Ramos (cell line): Measurements from ENCODE around the gene ING5.

Experiments
- in situ Hi-C: fragments of 300-500 bp; cut with MboI; formaldehyde crosslinking; loops from one replicate; pipeline ENCODE4 v1.14.3; 2022; ENCODE audit warnings: low sequenced_read_pairs; ENCODE audit not compliant: unreplicated experiment

The ING5 gene

GRCh38 chr2:241671457-241672240, 30.2 kb upstream of the ING5 start:
- in situ Hi-C loops: no loop called here

GRCh38 chr2:241672243-241673188, 29.3 kb upstream of the ING5 start:
- in situ Hi-C loops: no loop called here

- in situ Hi-C loops: no loop called here
These were observed 28.6 kb upstream of the ING5 start for GRCh38 chr2:241673189-241673663.

GRCh38 chr2:241673797-241674725, 27.8 kb upstream of the ING5 start:
- in situ Hi-C loops: no loop called here

- in situ Hi-C loops: no loop called here
These were observed 26.0 kb upstream of the ING5 start for GRCh38 chr2:241675885-241676284.

- in situ Hi-C loops: no loop called here
These were observed 25.2 kb upstream of the ING5 start for GRCh38 chr2:241676665-241677064.

GRCh38 chr2:241677392-241677791, 24.4 kb upstream of the ING5 start:
- in situ Hi-C loops: no loop called here

- in situ Hi-C loops: no loop called here
These were observed 23.5 kb upstream of the ING5 start for GRCh38 chr2:241678307-241678706.

GRCh38 chr2:241678784-241679540, 22.9 kb upstream of the ING5 start:
- in situ Hi-C loops: no loop called here

GRCh38 chr2:241680044-241680443, 21.8 kb upstream of the ING5 start:
- in situ Hi-C loops: no loop called here

- in situ Hi-C loops: no loop called here
These were observed 20.8 kb upstream of the ING5 start for GRCh38 chr2:241680827-241681599.

GRCh38 chr2:241686324-241686649, 15.6 kb upstream of the ING5 start:
- in situ Hi-C loops: no loop called here

- in situ Hi-C loops: no loop called here
These were observed 15.0 kb upstream of the ING5 start, which contains the start of gene DTYMK for GRCh38 chr2:241686650-241687425. Gene DTYMK (minus strand): TSS chr2:241686815. CDS start chr2:241686783, 32 bp downstream.

GRCh38 chr2:241689306-241689705, 12.5 kb upstream of the ING5 start:
- in situ Hi-C loops: no loop called here

GRCh38 chr2:241690202-241690717, 11.6 kb upstream of the ING5 start:
- in situ Hi-C loops: no loop called here

GRCh38 chr2:241692448-241692847, 9.4 kb upstream of the ING5 start:
- in situ Hi-C loops: no loop called here

- in situ Hi-C loops: no loop called here
These were observed 6.2 kb upstream of the ING5 start for GRCh38 chr2:241695651-241696050.

- in situ Hi-C loops: loop anchor here (10.0 kb wide), 1 partner anchor 346 kb away; the partner anchor contains the start of gene FARP2
These were observed 765 bp upstream of the ING5 start for GRCh38 chr2:241701149-241701398.
